Hematopoietic multipotent progenitor cell treated with erythropoietin and hydrocortisone succinate and interleukin-3 and kit ligand, for 4 days (in vitro differentiated cells): ENCODE measurements around the gene MED15.
"Not testable (repeated sequence)": the region's sequence is repeated elsewhere in the genome, so short reads cannot be mapped to it uniquely, and the experiment has no call there.

ENCODE experiments used
- DNase-seq: peaks from one replicate; pipeline ENCODE4 v3.0.0-alpha.2; 2015

Gene MED15

DNA sequence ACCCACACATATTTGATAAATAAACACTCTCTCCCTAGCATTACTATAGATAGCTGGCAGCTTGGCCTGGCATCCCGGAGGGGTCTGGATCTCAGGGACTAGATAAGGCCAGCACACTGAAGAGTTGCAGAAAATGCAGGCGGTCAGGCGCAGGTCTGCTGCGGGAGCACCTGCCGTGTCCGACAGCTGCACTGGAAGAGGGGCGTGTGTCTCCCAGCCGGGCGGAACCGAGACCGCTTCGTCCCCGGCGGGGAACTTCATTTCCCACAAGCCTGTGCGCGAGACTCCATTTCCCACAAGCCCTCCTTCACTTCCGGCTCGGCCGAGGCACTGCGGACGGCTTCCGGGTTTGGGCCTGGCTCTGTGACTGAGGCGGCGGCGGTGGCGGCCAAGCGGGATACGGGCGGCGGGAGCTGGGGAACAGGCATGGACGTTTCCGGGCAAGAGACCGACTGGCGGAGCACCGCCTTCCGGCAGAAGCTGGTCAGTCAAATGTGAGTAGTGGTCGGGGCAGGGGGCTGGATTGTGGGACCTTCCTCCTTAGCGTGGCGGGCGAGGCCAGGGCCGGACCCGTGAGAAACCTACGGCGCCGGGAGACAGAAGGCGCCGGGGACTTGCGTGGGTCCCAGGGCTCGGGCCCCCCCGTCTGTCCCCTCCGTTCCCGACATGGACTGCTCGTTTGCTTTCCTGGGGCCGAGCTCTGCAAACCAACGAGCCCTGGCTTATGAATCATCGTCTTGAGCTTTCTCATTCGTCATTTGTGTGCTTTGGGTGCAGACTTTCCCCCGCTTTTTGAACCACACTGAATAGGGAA is at the start of gene MED15:
MED15 (plus strand) TSS at position 358 of the 814 bp plus-strand sequence; CDS start at position 427, 69 bp downstream.
- peak; percentile 96 for DNase-seq

GRCh38 chr22:20458530-20459151 is 48.8 kb upstream of the MED15 start:
- DNase-seq: no peak

GRCh38 chr22:20459152-20459542 is 48.3 kb upstream of the MED15 start:
- no peak for DNase-seq

GRCh38 chr22:20459862-20460261 is 47.5 kb upstream of the MED15 start:
- no peak for DNase-seq

- DNase-seq: peak; percentile 58
Observed at GRCh38 chr22:20463324-20464095, 43.9 kb upstream of the MED15 start.

DNA sequence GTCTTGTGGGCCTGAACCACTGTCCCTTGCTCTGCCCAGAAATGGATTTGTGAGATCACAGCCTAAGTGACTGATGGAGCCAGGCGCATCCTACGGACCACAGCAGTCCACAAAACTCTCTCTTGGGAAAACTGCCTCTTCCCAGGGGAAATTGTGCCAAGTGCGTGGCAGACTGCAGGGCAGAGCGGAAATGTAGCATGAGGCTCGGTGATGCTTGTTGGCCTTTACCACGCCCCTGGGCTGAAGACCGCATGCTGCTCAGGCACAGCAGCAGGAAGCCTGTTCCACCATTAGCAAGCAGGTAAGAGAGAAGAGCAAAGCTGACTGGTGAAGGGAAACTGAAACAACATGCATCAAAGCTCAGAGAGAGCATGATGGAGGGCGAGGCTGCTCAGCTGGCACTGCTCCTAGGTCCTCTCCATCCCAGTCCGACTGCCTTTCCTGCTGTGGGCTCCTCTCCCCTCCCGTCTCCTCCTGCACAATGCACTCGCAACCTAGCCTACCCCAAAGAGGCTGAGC is 43.3 kb upstream of the MED15 start:
- no peak for DNase-seq

- DNase-seq: no peak
Observed at GRCh38 chr22:20464912-20465758, 42.3 kb upstream of the MED15 start.

GRCh38 chr22:20465759-20466077 is 41.7 kb upstream of the MED15 start:
- DNase-seq: no peak

DNA sequence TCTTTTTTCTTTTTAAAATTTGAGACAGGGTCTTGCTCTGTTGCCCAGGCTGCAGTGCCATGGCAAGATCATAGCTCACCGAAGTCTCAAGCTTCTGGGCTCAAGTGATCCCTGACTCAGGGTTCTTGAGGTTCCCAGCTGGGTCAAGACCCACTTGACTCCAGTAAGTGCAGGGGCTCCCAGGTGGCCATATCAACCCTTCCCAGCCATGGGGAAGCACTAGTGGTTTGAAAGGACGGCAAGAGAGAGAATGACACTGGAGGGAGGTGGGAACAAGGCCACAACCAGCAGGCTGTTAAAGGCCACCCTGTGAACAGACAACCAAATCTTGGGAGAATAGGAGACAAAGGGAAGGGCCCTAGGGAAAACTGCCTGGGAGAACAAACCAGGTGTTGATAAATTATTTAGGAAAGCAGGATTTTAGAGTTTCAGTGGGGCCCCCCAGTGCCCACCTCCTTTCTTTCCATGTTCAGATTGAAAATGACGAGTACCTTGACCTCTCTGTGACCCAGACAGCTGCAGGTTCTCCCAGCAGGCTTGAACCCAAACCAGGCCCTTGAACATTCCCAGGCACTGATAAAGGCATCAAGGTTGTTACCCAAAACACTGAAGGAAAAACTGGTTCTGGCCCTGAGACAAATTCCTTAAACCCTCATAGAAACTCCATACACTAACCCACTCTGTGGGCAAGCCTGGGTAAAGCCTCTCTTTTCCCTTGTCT is 40.6 kb upstream of the MED15 start:
- no peak for DNase-seq

- no peak for DNase-seq
Observed at GRCh38 chr22:20469110-20469868, 38.1 kb upstream of the MED15 start.

GRCh38 chr22:20470525-20470924 is 36.9 kb upstream of the MED15 start:
- not testable (repeated sequence) for DNase-seq

- no peak for DNase-seq
Observed at GRCh38 chr22:20471126-20471833, 36.1 kb upstream of the MED15 start.

DNA sequence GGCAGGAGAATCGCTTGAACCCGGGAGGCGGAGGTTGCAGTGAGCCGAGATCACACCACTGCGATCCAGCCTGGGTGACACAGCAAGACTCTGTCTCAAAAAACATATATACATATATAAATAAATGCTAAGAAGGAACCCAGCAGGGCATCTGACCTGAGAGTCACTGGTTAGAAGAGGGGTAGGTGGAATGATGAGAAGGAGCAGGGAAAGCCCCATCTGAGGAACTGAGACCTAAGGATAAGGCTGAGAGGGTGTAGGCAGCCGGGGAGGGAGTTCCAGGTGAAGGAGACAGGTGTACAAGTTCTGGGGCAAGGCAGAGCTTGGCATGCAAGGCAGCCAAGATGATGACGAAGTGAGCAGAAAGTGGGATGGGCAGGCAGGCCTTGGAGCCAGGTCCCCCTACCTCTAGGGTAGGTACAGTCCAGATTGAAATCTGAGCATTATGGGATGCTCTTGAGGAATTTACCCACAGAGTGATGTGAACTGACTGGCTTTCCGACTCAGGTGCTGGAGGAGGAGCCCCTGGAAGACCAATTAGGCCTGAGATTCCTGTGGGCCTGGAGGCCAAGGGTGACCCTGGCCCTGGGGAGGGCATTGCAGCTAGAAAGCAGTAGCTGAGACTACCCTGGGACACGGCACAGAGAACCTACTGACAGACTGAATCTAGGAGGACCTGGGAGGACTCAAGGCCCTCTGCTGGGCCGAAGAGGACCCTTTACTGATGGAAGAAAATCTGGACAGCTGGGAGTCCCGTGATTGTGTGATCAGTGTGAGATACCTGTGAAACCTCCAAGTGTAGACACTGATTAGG is 34.6 kb upstream of the MED15 start:
- no peak for DNase-seq

DNA sequence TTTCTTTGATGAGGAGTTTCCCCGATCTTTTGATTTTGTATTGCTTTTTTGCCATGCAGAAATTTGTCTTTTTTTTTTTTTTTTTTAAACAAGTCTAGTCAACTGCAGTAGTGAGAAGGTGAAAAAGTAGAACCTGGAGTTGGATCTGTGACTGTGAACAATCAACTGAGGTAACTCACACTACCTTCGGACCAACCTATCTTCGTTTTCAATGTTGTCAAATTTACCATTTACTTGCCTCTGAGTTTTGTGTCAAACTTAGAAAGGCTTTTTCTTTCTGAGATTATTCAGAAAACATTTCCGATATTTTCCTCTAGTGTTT is 32.3 kb upstream of the MED15 start:
- no peak for DNase-seq

DNA sequence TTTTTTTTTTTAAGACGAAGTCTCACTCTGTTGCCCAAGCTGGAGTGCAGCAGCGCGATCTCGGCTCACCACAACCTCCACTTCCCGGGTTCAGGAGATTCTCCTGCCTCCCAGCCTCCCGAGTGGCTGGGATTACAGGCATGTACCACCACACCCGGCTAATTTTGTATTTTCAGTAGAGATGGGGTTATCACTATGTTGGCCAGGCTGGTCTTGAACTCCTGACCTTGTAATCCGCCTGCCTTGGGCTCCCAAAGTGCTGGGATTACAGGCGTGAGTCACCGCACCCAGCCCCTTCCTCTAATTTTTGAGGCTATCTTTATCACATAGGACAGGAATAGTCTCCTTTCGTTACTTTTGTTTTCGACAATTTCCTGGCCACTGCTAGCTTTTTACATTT is 31.8 kb upstream of the MED15 start:
- DNase-seq: not testable (repeated sequence)

DNA sequence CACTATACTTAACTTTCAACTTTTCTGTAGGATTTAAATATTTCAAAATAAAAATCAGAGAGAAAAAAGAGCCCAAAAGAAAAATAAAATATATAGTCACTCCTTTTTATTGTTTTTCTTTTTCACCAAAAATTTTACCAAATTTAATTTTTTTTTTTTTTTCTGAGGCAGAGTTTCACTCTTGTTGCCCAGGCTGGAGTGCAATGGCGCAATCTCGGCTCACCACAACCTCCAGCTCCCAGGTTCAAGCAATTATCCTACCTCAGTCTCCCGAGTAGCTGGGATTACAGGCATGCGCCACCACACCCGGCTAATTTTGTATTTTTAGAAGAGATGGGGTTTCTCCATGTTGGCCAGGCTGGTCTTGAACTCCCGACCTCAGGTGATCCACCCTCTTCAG is 29.4 kb upstream of the MED15 start:
- DNase-seq: not testable (repeated sequence)

DNA sequence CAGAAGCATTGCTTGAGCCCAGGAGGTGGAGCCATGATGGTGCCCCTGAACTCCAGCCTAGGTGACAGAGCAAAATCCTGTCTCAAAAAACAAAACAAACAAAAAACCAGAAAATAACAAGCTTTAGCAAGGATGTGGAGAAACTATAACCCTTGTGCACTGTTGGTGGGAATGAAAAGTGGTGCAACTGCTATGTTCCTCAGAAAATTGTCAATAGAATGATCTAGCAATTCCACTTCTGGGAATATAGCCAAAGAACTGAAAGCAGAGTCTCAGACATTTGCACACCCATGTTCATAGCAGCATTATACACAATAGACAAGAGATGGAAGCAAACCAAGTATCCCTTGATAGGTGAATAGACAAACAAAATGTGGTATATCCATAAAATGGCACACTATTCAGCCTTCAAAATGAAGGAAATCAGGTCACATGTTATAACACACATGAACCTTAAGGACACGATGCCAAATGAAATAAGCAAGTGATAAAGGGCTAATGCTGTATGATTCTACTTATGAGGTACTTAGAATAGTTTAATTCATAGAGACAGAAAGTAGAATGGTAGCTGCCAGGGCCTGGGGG is 27.7 kb upstream of the MED15 start:
- no peak for DNase-seq

GRCh38 chr22:20483143-20483506 is 24.3 kb upstream of the MED15 start:
- not testable (repeated sequence) for DNase-seq

GRCh38 chr22:20483771-20484170 is 23.6 kb upstream of the MED15 start:
- DNase-seq: no peak
